SK-N-MC (cell line): ENCODE results near the gene GGACT.

ENCODE experiments used
- EZH2 ChIP-seq: fragments of 200-600 bp; sonication (generic); IDR thresholded peaks from one replicate; pipeline ENCODE4 v1.6.1; 2017; ENCODE audit warnings: antibody characterized with exemption
- POLR2AphosphoS5 ChIP-seq: IDR thresholded peaks from 2 replicates; pipeline ENCODE4 v1.6.1; 2012; ENCODE audit warnings: mild to moderate bottlenecking, low read depth, low read length, borderline replicate concordance

- TF ChIP-seq EZH2 = no peak
- TF ChIP-seq POLR2AphosphoS5 = no peak
Observed at GRCh38 chr13:100528353-100528752, 60.2 kb downstream of the GGACT start.
